ENCODE data around the gene NOX4. TPM values are rescaled to one million over a fixed set of nuclear protein-coding genes. Genes with fewer than 3 reads are reported as not detected.
"Not testable (repeated sequence)": the region's sequence is repeated elsewhere in the genome, so short reads cannot be mapped to it uniquely, and the experiment has no call there.

NOX4 gene
- total RNA-seq, 1 donor from 2014 or later: 3.3 TPM

DNA sequence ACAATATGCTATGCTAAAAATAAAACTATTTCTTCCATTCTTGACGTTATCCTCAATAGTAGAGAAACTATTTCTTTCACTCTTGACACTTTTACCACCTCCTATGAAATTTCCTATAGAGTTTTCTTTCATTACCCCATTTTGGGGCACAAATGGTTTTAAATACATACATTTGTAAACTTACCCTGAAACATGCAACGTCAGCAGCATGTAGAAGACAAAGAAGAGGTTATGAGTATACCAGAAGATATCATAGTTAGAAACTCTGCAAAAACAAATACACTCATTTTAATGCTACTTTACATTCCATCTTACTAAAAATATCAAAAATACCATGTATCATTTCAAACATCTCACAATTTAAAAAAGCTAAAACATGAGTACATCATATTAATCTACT is 69.5 kb downstream of the NOX4 start:
- no peak overlapping the region for H3K9ac ChIP-seq
- H3K27me3 ChIP-seq: no peaks in the 10 kb centered on the region
- H4K20me1 ChIP-seq (ENCODE audit: low read depth): no peaks in the 10 kb centered on the region
- peaks cover 3% of the 10 kb centered on the region for H3F3A ChIP-seq (ENCODE audit: low read depth)
- no peaks in the 10 kb centered on the region for H3K36me3 ChIP-seq
- Mint-ChIP-seq H3K36me3 (peaks cover 5% of the 10 kb centered on the region), H3K27me3 (ENCODE audit: insufficient read depth, low read depth) (no peaks in the 10 kb centered on the region), H3K9me3 (peaks cover 4% of the 10 kb centered on the region), H3K27ac (no peak overlapping the region), H3K4me1 (peaks cover 4% of the 10 kb centered on the region), H3K4me3 (no peak overlapping the region)
- H3K4me1 ChIP-seq: no peaks in the 10 kb centered on the region
- no peaks in the 10 kb centered on the region for H3K9me3 ChIP-seq (ENCODE audit: low read depth)
- DNase-seq (ENCODE audit: low spot score): no peak
- H3K27ac ChIP-seq: no peak overlapping the region
- H3K4me3 ChIP-seq: no peak overlapping the region
- no peak overlapping the region for H2AFZ ChIP-seq (replicated peaks)
- no peaks in the 10 kb centered on the region for H3K79me2 ChIP-seq (ENCODE audit: low read depth)
- TF ChIP-seq EZH2phosphoT487 (IDR thresholded peaks at IDR 0.05): no peak
- TF ChIP-seq, protein P1, sequence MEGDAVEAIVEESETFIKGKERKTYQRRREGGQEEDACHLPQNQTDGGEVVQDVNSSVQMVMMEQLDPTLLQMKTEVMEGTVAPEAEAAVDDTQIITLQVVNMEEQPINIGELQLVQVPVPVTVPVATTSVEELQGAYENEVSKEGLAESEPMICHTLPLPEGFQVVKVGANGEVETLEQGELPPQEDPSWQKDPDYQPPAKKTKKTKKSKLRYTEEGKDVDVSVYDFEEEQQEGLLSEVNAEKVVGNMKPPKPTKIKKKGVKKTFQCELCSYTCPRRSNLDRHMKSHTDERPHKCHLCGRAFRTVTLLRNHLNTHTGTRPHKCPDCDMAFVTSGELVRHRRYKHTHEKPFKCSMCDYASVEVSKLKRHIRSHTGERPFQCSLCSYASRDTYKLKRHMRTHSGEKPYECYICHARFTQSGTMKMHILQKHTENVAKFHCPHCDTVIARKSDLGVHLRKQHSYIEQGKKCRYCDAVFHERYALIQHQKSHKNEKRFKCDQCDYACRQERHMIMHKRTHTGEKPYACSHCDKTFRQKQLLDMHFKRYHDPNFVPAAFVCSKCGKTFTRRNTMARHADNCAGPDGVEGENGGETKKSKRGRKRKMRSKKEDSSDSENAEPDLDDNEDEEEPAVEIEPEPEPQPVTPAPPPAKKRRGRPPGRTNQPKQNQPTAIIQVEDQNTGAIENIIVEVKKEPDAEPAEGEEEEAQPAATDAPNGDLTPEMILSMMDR (IDR thresholded peaks at IDR 0.05): no peak
- TF ChIP-seq EZH2 (IDR thresholded peaks at IDR 0.05): no peak
- H3K4me2 ChIP-seq: no peak overlapping the region

DNA sequence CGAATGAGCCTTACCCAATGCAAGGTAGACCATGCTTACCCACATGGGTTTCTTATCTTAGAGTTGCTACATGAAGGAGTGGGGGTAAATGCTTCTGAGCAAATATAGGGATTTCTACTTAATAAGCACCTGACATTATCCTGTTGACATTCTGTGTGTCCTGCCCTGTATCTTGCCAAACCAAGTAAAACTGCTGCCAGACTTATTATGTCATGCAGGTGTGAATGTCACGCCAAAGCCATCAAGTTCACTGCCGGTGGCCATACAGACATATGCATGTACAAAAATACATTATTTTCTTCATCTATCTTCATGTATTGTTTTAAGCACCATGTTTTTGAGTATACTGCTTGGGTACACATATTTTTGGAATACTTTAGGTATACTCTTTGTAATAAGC is 70.2 kb downstream of the NOX4 start:
- no peaks in the 10 kb centered on the region for H3K36me3 ChIP-seq
- no peaks in the 10 kb centered on the region for H4K20me1 ChIP-seq (ENCODE audit: low read depth)
- Mint-ChIP-seq H3K27ac (no peak overlapping the region), H3K4me1 (peaks cover 9% of the 10 kb centered on the region), H3K4me3 (no peak overlapping the region), H3K9me3 (peaks cover 1% of the 10 kb centered on the region), H3K36me3 (peaks cover under 1% of the 10 kb centered on the region), H3K27me3 (ENCODE audit: insufficient read depth, low read depth) (peaks cover 2% of the 10 kb centered on the region)
- H3K27ac ChIP-seq: no peak overlapping the region
- no peak overlapping the region for H2AFZ ChIP-seq (replicated peaks)
- H3K9ac ChIP-seq: no peak overlapping the region
- TF ChIP-seq, protein P1 (IDR thresholded peaks at IDR 0.05): no peak
- no peak for TF ChIP-seq EZH2 (IDR thresholded peaks at IDR 0.05)
- TF ChIP-seq EZH2phosphoT487 (IDR thresholded peaks at IDR 0.05): no peak
- no peaks in the 10 kb centered on the region for H3K27me3 ChIP-seq
- no peak overlapping the region for H3K4me2 ChIP-seq
- H3K79me2 ChIP-seq (ENCODE audit: low read depth): no peaks in the 10 kb centered on the region
- H3K9me3 ChIP-seq (ENCODE audit: low read depth): no peaks in the 10 kb centered on the region
- H3K4me1 ChIP-seq: no peaks in the 10 kb centered on the region
- H3F3A ChIP-seq (ENCODE audit: low read depth): peaks cover 3% of the 10 kb centered on the region
- no peak for DNase-seq (ENCODE audit: low spot score)
- H3K4me3 ChIP-seq: no peak overlapping the region

DNA sequence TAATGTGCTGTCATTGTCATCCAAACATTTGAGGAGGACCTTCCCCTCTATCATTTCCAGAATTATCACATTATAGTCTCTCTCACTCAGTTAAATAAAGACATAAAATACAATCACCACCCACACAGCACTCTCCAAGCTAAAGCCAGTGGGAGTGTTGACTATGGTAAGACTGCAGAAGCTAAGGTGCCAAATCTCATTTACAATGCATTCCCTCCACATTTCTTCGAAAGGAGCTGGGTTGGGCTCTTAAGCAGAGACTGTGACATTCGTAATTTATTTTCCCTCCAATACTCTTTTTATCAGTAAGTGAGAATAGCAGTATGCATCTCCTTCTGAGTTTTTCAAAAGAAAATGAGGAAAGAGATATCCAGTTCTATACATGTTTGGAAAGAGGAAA is 74.2 kb downstream of the NOX4 start:
- no peak overlapping the region for H3K4me3 Mint-ChIP-seq
- no peak for DNase-seq (ENCODE audit: low spot score)
- H3K4me1 Mint-ChIP-seq: peaks cover 9% of the 10 kb centered on the region
- Histone ChIP-seq H3K4me2 (no peak overlapping the region), H3F3A (ENCODE audit: low read depth) (peaks cover 3% of the 10 kb centered on the region), H3K9me3 (ENCODE audit: low read depth) (no peaks in the 10 kb centered on the region), H3K79me2 (ENCODE audit: low read depth) (no peaks in the 10 kb centered on the region), H3K4me3 (no peak overlapping the region), H3K27me3 (no peaks in the 10 kb centered on the region), H4K20me1 (ENCODE audit: low read depth) (no peaks in the 10 kb centered on the region), H3K36me3 (no peaks in the 10 kb centered on the region), H3K4me1 (no peaks in the 10 kb centered on the region), H3K27ac (no peak overlapping the region), H3K9ac (no peak overlapping the region), H2AFZ (replicated peaks) (no peak overlapping the region)
- no peaks in the 10 kb centered on the region for H3K36me3 Mint-ChIP-seq
- H3K9me3 Mint-ChIP-seq: no peaks in the 10 kb centered on the region
- TF ChIP-seq EZH2 (IDR thresholded peaks at IDR 0.05) (no peak), EZH2phosphoT487 (IDR thresholded peaks at IDR 0.05) (no peak)
- TF ChIP-seq, protein P1 (IDR thresholded peaks at IDR 0.05): no peak
- no peak overlapping the region for H3K27ac Mint-ChIP-seq
- peaks cover 2% of the 10 kb centered on the region for H3K27me3 Mint-ChIP-seq (ENCODE audit: insufficient read depth, low read depth)

DNA sequence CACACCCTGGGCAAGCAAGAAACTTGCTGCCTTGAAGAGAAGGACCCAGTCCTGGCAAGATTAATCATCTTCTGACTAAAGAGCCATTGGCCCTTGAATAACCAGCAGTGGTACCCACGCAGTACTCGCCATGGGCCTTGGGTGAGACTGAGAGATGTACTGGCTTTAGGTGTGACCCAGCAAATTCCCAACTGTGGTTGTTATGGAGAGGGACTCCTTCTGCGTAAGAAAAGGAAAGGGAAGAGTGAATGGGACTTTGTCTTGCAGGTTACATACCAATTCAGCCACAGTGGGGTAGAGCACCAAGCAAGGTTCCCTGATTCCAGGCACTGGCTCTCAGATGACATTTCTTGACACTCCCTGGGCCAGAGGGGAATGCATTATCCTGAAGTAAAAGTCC is 80.1 kb downstream of the NOX4 start:
- not testable (repeated sequence) for DNase-seq (ENCODE audit: low spot score)

DNA sequence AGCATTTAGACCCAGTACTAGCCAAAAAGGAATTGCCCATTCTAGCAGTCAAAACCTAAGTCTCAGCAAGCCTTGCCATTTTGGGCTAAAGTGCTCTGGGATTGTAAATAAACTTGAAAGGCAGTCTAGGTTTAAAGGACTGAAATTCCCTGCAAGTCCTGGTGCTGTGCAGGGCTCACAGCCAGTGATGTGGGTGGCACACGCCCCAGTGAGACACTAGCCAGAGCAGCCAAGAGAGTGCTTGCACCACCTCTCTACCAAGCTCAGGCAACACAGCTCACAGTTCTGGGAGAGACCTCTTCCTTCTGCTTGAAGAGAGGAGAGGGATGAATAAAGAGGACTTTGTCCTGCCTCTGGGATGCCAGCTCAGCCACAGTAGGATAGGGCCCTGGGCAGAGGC is 80.5 kb downstream of the NOX4 start:
- H3K9me3 Mint-ChIP-seq; H3K27ac Mint-ChIP-seq; H3K27ac ChIP-seq; H2AFZ ChIP-seq (replicated peaks); H4K20me1 ChIP-seq (ENCODE audit: low read depth); H3F3A ChIP-seq (ENCODE audit: low read depth); DNase-seq (ENCODE audit: low spot score); H3K4me2 ChIP-seq; H3K79me2 ChIP-seq (ENCODE audit: low read depth); H3K9ac ChIP-seq; H3K36me3 Mint-ChIP-seq; H3K9me3 ChIP-seq (ENCODE audit: low read depth); H3K36me3 ChIP-seq; H3K4me3 Mint-ChIP-seq; H3K27me3 ChIP-seq; H3K27me3 Mint-ChIP-seq (ENCODE audit: insufficient read depth, low read depth); H3K4me1 Mint-ChIP-seq; H3K4me3 ChIP-seq: not testable (repeated sequence)
- H3K4me1 ChIP-seq: peaks cover 11% of the 10 kb centered on the region

More for the DNA sequence above, 80.1 kb downstream of the NOX4 start:
- not testable (repeated sequence) for H3K27me3 Mint-ChIP-seq (ENCODE audit: insufficient read depth, low read depth); H3K4me1 ChIP-seq; H3K79me2 ChIP-seq (ENCODE audit: low read depth); H3K36me3 ChIP-seq; H3K27ac ChIP-seq; H3K27me3 ChIP-seq; H3K9ac ChIP-seq; H3K27ac Mint-ChIP-seq; H3K36me3 Mint-ChIP-seq; H3K9me3 ChIP-seq (ENCODE audit: low read depth); H3K9me3 Mint-ChIP-seq; H3K4me3 ChIP-seq; H3K4me1 Mint-ChIP-seq; H3K4me2 ChIP-seq; H3K4me3 Mint-ChIP-seq; H3F3A ChIP-seq (ENCODE audit: low read depth); H4K20me1 ChIP-seq (ENCODE audit: low read depth); H2AFZ ChIP-seq (replicated peaks)

DNA sequence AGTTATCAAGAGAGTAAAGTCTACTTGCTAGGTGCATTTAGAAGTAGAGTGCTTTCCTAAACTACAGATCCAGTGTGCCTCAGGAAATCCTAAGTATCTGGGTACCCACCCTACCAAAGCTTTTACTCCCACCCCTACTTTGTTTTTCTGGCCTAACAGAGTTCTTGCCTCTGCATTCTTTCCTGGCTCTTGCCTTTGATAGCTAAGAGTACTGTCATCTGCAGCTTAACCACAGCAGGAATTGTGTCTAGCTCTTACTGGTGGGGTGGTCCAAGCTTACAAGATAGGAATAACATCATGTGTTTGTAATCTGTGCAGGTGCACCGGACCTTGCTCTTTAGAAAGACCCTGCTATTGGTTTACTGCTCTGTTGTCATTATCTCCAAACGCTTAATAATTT is 82.7 kb downstream of the NOX4 start:
- not testable (repeated sequence) for H3K9ac ChIP-seq; H3K9me3 ChIP-seq (ENCODE audit: low read depth); H3K9me3 Mint-ChIP-seq; H4K20me1 ChIP-seq (ENCODE audit: low read depth); H3K36me3 ChIP-seq; H3K27ac Mint-ChIP-seq; H3K4me1 Mint-ChIP-seq; H3K27me3 Mint-ChIP-seq (ENCODE audit: insufficient read depth, low read depth); H3K4me2 ChIP-seq; H3K79me2 ChIP-seq (ENCODE audit: low read depth); H3K27me3 ChIP-seq; H3K36me3 Mint-ChIP-seq; H3F3A ChIP-seq (ENCODE audit: low read depth); H2AFZ ChIP-seq (replicated peaks); H3K4me3 Mint-ChIP-seq; H3K4me3 ChIP-seq; H3K27ac ChIP-seq
- DNase-seq (ENCODE audit: low spot score): peak; percentile 16
- peaks cover 11% of the 10 kb centered on the region for H3K4me1 ChIP-seq

Data from neural progenitor cell (in vitro differentiated cells).